ENCODE measurements around the gene SPSB1. TPM values are rescaled to one million over a fixed set of nuclear protein-coding genes. Genes with fewer than 3 reads are reported as not detected.

The SPSB1 gene
- polyA plus RNA-seq, 1 donor (not counting 4 experiments of a cell fraction or from before 2014, with no cell fraction given): 19.8 TPM

DNA sequence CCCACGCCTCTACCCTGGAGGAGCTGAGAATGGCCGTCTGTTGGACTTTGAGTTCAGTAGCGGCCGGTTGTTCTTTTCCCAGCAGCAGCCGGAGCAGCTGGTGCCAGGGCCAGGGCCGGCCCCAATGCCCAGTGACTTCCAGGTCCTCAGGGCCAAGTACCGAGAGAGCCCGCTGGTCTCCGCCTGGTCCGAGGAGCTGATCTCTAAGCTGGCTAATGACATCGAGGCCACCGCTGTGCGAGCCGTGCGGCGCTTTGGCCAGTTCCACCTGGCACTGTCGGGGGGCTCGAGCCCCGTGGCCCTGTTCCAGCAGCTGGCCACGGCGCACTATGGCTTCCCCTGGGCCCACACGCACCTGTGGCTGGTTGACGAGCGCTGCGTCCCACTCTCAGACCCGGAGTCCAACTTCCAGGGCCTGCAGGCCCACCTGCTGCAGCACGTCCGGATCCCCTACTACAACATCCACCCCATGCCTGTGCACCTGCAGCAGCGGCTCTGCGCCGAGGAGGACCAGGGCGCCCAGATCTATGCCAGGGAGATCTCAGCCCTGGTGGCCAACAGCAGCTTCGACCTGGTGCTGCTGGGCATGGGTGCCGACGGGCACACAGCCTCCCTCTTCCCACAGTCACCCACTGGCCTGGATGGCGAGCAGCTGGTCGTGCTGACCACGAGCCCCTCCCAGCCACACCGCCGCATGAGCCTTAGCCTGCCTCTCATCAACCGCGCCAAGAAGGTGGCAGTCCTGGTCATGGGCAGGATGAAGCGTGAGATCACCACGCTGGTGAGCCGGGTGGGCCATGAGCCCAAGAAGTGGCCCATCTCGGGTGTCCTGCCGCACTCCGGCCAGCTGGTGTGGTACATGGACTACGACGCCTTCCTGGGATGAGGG lies 28.5 kb upstream of the SPSB1 start:
- dilution Hi-C loops (cut with MboI; ENCODE audit: extremely low pct_ligation_motif_present, low sequenced_read_pairs): no loop called here
- H3K27me3 ChIP-seq (ENCODE audit: control insufficient read depth, extremely low read depth, insufficient read depth, low read length): no peaks in the 10 kb centered on the region
- TF ChIP-seq, protein P1, sequence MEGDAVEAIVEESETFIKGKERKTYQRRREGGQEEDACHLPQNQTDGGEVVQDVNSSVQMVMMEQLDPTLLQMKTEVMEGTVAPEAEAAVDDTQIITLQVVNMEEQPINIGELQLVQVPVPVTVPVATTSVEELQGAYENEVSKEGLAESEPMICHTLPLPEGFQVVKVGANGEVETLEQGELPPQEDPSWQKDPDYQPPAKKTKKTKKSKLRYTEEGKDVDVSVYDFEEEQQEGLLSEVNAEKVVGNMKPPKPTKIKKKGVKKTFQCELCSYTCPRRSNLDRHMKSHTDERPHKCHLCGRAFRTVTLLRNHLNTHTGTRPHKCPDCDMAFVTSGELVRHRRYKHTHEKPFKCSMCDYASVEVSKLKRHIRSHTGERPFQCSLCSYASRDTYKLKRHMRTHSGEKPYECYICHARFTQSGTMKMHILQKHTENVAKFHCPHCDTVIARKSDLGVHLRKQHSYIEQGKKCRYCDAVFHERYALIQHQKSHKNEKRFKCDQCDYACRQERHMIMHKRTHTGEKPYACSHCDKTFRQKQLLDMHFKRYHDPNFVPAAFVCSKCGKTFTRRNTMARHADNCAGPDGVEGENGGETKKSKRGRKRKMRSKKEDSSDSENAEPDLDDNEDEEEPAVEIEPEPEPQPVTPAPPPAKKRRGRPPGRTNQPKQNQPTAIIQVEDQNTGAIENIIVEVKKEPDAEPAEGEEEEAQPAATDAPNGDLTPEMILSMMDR (optimal IDR thresholded peaks at IDR 0.05 in 1 of 3, IDR thresholded peaks at IDR 0.05 in 1 of 3, conservative IDR thresholded peaks at IDR 0.05 in 1 of 3; ENCODE audit: extremely low read depth in 1 of 3, insufficient read depth in 2 of 3, low read length in 3 of 3): no peak
- TF ChIP-seq EZH2 (IDR thresholded peaks at IDR 0.05; ENCODE audit: low read length): no peak
- peaks cover 3% of the 10 kb centered on the region for H3K4me1 ChIP-seq (ENCODE audit: control insufficient read depth, extremely low read depth, insufficient read depth, low read length)
- no peak for DNase-seq (ENCODE audit: low read depth, low spot score)
- H2AFZ ChIP-seq (ENCODE audit: control insufficient read depth, low read length): no peak overlapping the region
- H3K9me3 ChIP-seq (ENCODE audit: control insufficient read depth, low read depth, low read length): peaks cover 10% of the 10 kb centered on the region
- H3K9me1 ChIP-seq (ENCODE audit: control insufficient read depth, extremely low read depth, insufficient read depth, low read length): no peaks in the 10 kb centered on the region
- no peak overlapping the region for H3K9ac ChIP-seq (ENCODE audit: control insufficient read depth, extremely low read depth, insufficient read depth, low read length)
- H4K20me1 ChIP-seq (ENCODE audit: control insufficient read depth, extremely low read depth, insufficient read depth, low read length): no peaks in the 10 kb centered on the region
- H3K4me2 ChIP-seq (ENCODE audit: control insufficient read depth, extremely low read depth, insufficient read depth, low read depth, low read length): no peak overlapping the region
- H3K79me2 ChIP-seq (ENCODE audit: control insufficient read depth, insufficient read depth, low read length): peaks cover 1% of the 10 kb centered on the region
- no peak overlapping the region for H3K27ac ChIP-seq (ENCODE audit: control insufficient read depth, insufficient read depth, low read length)
- no peak overlapping the region for H3K4me3 ChIP-seq (ENCODE audit: control insufficient read depth in 2 of 3, extremely low read depth in 1 of 3, insufficient read depth in 2 of 3, low read depth in 1 of 3, low read length in 3 of 3)
- no peak for FAIRE-seq
- no peaks in the 10 kb centered on the region for H3K36me3 ChIP-seq (ENCODE audit: control insufficient read depth in 2 of 2, extremely low read depth in 1 of 2, insufficient read depth in 2 of 2, low read length in 2 of 2)

DNA sequence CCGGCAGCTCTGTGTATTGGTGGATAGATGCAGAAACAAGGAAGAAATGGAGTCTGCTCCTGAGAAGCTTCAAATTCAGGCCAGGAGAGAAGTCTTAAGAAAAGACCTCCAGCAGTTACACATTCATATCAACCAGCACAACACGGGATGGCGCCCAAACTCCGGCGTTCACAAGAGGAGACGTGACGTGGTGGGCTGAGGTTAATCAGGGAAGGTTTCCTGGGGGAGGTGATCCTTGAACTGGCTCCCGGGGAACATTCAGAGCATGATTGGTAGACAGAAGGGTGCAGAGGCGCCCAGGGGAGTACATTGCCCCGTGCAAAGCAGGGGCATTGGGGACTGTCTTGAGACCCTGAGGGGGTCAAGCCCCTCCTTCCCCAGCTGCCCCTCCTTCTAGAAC lies 27.7 kb upstream of the SPSB1 start:
- H3K9me1 ChIP-seq (ENCODE audit: control insufficient read depth, extremely low read depth, insufficient read depth, low read length): no peaks in the 10 kb centered on the region
- no peaks in the 10 kb centered on the region for H4K20me1 ChIP-seq (ENCODE audit: control insufficient read depth, extremely low read depth, insufficient read depth, low read length)
- H3K4me3 ChIP-seq (ENCODE audit: control insufficient read depth in 2 of 3, extremely low read depth in 1 of 3, insufficient read depth in 2 of 3, low read depth in 1 of 3, low read length in 3 of 3): no peak overlapping the region
- H3K9ac ChIP-seq (ENCODE audit: control insufficient read depth, extremely low read depth, insufficient read depth, low read length): no peak overlapping the region
- no peaks in the 10 kb centered on the region for H3K36me3 ChIP-seq (ENCODE audit: control insufficient read depth in 2 of 2, extremely low read depth in 1 of 2, insufficient read depth in 2 of 2, low read length in 2 of 2)
- dilution Hi-C loops (cut with MboI; ENCODE audit: extremely low pct_ligation_motif_present, low sequenced_read_pairs): no loop called here
- no peak overlapping the region for H3K4me2 ChIP-seq (ENCODE audit: control insufficient read depth, extremely low read depth, insufficient read depth, low read depth, low read length)
- peaks cover 6% of the 10 kb centered on the region for H3K4me1 ChIP-seq (ENCODE audit: control insufficient read depth, extremely low read depth, insufficient read depth, low read length)
- no peak overlapping the region for H2AFZ ChIP-seq (ENCODE audit: control insufficient read depth, low read length)
- H3K79me2 ChIP-seq (ENCODE audit: control insufficient read depth, insufficient read depth, low read length): no peaks in the 10 kb centered on the region
- no peak overlapping the region for H3K27ac ChIP-seq (ENCODE audit: control insufficient read depth, insufficient read depth, low read length)
- no peak for TF ChIP-seq EZH2 (IDR thresholded peaks at IDR 0.05; ENCODE audit: low read length)
- TF ChIP-seq, protein P1 (optimal IDR thresholded peaks at IDR 0.05 in 1 of 3, IDR thresholded peaks at IDR 0.05 in 1 of 3, conservative IDR thresholded peaks at IDR 0.05 in 1 of 3; ENCODE audit: extremely low read depth in 1 of 3, insufficient read depth in 2 of 3, low read length in 3 of 3): no peak
- no peaks in the 10 kb centered on the region for H3K27me3 ChIP-seq (ENCODE audit: control insufficient read depth, extremely low read depth, insufficient read depth, low read length)
- DNase-seq (ENCODE audit: low read depth, low spot score) (no peak), FAIRE-seq (no peak)
- peaks cover 3% of the 10 kb centered on the region for H3K9me3 ChIP-seq (ENCODE audit: control insufficient read depth, low read depth, low read length)

Measured in keratinocyte (primary cell).